GM21576 (cell line): ENCODE data around the gene TMEM51.

ENCODE experiments used
- ATAC-seq: cut with Tn5 transposase; IDR thresholded peaks from one replicate; pipeline ENCODE4 v1.9.1; 2021; ENCODE audit warnings: mild to moderate bottlenecking, moderate library complexity; ENCODE audit not compliant: unreplicated experiment

Gene TMEM51

GRCh38 chr1:15242766-15243165 is 89.2 kb downstream of the TMEM51 start:
- ATAC-seq: no peak

GRCh38 chr1:15243275-15244043 is 89.9 kb downstream of the TMEM51 start:
- ATAC-seq: no peak

GRCh38 chr1:15244813-15245212 is 91.3 kb downstream of the TMEM51 start:
- ATAC-seq: no peak

- ATAC-seq: no peak
Observed at GRCh38 chr1:15245593-15246360, 92.2 kb downstream of the TMEM51 start.

GRCh38 chr1:15246960-15247614 is 93.5 kb downstream of the TMEM51 start, which contains the start of gene FHAD1:
Gene FHAD1 (plus strand): TSS chr1:15247223. CDS start chr1:15251785, 4,562 bp downstream.
- no peak for ATAC-seq

GRCh38 chr1:15248216-15248615 is 94.7 kb downstream of the TMEM51 start:
- ATAC-seq: no peak

- ATAC-seq: no peak
Observed at GRCh38 chr1:15249081-15249480, 95.5 kb downstream of the TMEM51 start.

GRCh38 chr1:15251857-15252835 is 98.6 kb downstream of the TMEM51 start:
- no peak for ATAC-seq

- no peak for ATAC-seq
Observed at GRCh38 chr1:15254559-15254958, 101.0 kb downstream of the TMEM51 start.

- ATAC-seq: no peak
Observed at GRCh38 chr1:15255582-15256149, 102.1 kb downstream of the TMEM51 start.

- no peak for ATAC-seq
Observed at GRCh38 chr1:15256584-15256983, 103.0 kb downstream of the TMEM51 start.

GRCh38 chr1:15257309-15257708 is 103.8 kb downstream of the TMEM51 start:
- ATAC-seq: no peak

GRCh38 chr1:15258833-15259621 is 105.5 kb downstream of the TMEM51 start:
- no peak for ATAC-seq

- ATAC-seq: no peak
Observed at GRCh38 chr1:15259622-15260007, 106.1 kb downstream of the TMEM51 start.

GRCh38 chr1:15260418-15261154 is 107.0 kb downstream of the TMEM51 start:
- no peak for ATAC-seq

GRCh38 chr1:15261155-15262002 is 107.8 kb downstream of the TMEM51 start:
- ATAC-seq: no peak

- ATAC-seq: no peak
Observed at GRCh38 chr1:15262003-15262377, 108.4 kb downstream of the TMEM51 start.

GRCh38 chr1:15262706-15263105 is 109.2 kb downstream of the TMEM51 start:
- ATAC-seq: no peak
